GM23338 (cell line): Measurements from ENCODE around the gene AR. TPM values are rescaled to one million over a fixed set of nuclear protein-coding genes. Genes with fewer than 3 reads are reported as not detected.

Experiments used
- ATAC-seq: fragments of 200-7000 bp; cut with Tn5 transposase; 3 replicates; pipeline ENCODE4 v1.9.1; 2020
- DNase-seq: peaks from one replicate; pipeline ENCODE4 v3.0.0-alpha.2; 2015; ENCODE audit warnings: low spot score
- H2AFZ ChIP-seq: fragments of 200-600 bp; sonication (generic); 2 replicates; pipeline ENCODE4 v1.8.0; 2016; ENCODE audit warnings: antibody characterized with exemption, mild to moderate bottlenecking, moderate library complexity
- H3F3A ChIP-seq: fragments of 200-600 bp; sonication (generic); replicated peaks from 2 replicates; pipeline ENCODE4 v1.8.0; 2017; ENCODE audit warnings: antibody characterized with exemption, mixed run types, low read depth
- H3K27ac ChIP-seq: fragments of 200-600 bp; sonication (generic); 2 replicates; pipeline ENCODE4 v1.6.1; 2016; ENCODE audit warnings: low read depth
- H3K27me3 ChIP-seq: fragments of 200-600 bp; sonication (generic); 2 replicates; pipeline ENCODE4 v1.8.0; 2016; ENCODE audit warnings: mild to moderate bottlenecking, mixed run types, moderate library complexity; ENCODE audit not compliant: insufficient read depth
- H3K36me3 ChIP-seq: fragments of 200-600 bp; sonication (generic); 2 replicates; pipeline ENCODE4 v1.8.0; 2016; ENCODE audit warnings: mild to moderate bottlenecking; ENCODE audit not compliant: insufficient read depth
- H3K4me1 ChIP-seq: fragments of 200-600 bp; sonication (generic); 2 replicates; pipeline ENCODE4 v1.8.0; 2016; ENCODE audit warnings: mild to moderate bottlenecking, moderate library complexity; ENCODE audit not compliant: insufficient read depth
- H3K4me2 ChIP-seq: fragments of 200-600 bp; sonication (generic); 2 replicates; pipeline ENCODE4 v1.7.1; 2017; ENCODE audit warnings: mixed run types
- H3K4me3 ChIP-seq: fragments of 200-600 bp; sonication (generic); 2 replicates; pipeline ENCODE4 v1.6.1; 2016; ENCODE audit warnings: mixed run types
- H3K79me2 ChIP-seq: fragments of 200-600 bp; sonication (generic); replicated peaks from 2 replicates; pipeline ENCODE4 v1.8.0; 2017; ENCODE audit warnings: mild to moderate bottlenecking; ENCODE audit not compliant: insufficient read depth
- H3K9me2 ChIP-seq: fragments of 200-600 bp; sonication (generic); 2 replicates; pipeline ENCODE4 v1.8.0; 2017; ENCODE audit not compliant: insufficient read depth
- H4K20me1 ChIP-seq: fragments of 200-600 bp; sonication (generic); replicated peaks from 2 replicates; pipeline ENCODE4 v1.8.0; 2017; ENCODE audit warnings: mild to moderate bottlenecking; ENCODE audit not compliant: insufficient read depth
- H3K27ac Mint-ChIP-seq: 2 replicates; pipeline ENCODE4 v1.8.0; 2020; ENCODE audit warnings: inconsistent platforms, mild to moderate bottlenecking, moderate library complexity, mixed read lengths
- H3K27me3 Mint-ChIP-seq: 3 replicates; pipeline ENCODE4 v1.8.0; 2022; ENCODE audit warnings: low read depth, mild to moderate bottlenecking, moderate library complexity, mixed read lengths, inconsistent platforms; ENCODE audit not compliant: insufficient read depth, poor library complexity
- H3K36me3 Mint-ChIP-seq: 3 replicates; pipeline ENCODE4 v1.8.0; 2021; ENCODE audit warnings: low read depth, mild to moderate bottlenecking, inconsistent platforms, moderate library complexity, mixed read lengths
- H3K4me1 Mint-ChIP-seq: 3 replicates; pipeline ENCODE4 v1.8.0; 2020; ENCODE audit warnings: mild to moderate bottlenecking, inconsistent platforms, mixed read lengths
- H3K4me3 Mint-ChIP-seq: 3 replicates; pipeline ENCODE4 v1.8.0; 2021; ENCODE audit warnings: moderate library complexity, mild to moderate bottlenecking, inconsistent platforms, mixed read lengths
- H3K9me3 Mint-ChIP-seq: 3 replicates; pipeline ENCODE4 v1.8.0; 2020; ENCODE audit warnings: moderate library complexity, mild to moderate bottlenecking, inconsistent platforms, mixed read lengths
- EZH2 ChIP-seq: fragments of 200-600 bp; sonication (generic); IDR thresholded peaks from one replicate; pipeline ENCODE4 v1.8.0; 2017; ENCODE audit warnings: antibody characterized with exemption, mild to moderate bottlenecking, low read depth; ENCODE audit not compliant: unreplicated experiment
- JUNB ChIP-seq: IDR thresholded peaks from one replicate; pipeline ENCODE4 v1.6.1; 2016; ENCODE audit warnings: antibody characterized with exemption; ENCODE audit not compliant: unreplicated experiment
- ZNF114 ChIP-seq: fragments of 250-450 bp; sonication (Bioruptor Pico); IDR thresholded peaks from 2 replicates; pipeline ENCODE4 v1.5.0; 2020; ENCODE audit warnings: mild to moderate bottlenecking, moderate library complexity
- ZNF331 ChIP-seq: fragments of 250-450 bp; sonication (Bioruptor Pico); IDR thresholded peaks from 2 replicates; pipeline ENCODE4 v1.5.0; 2020; ENCODE audit warnings: low read depth, mild to moderate bottlenecking, moderate library complexity
- polyA plus RNA-seq: library from polyadenylated mRNA; unstranded; fragments of >200 nt; fragmentation: Nextera tagmentation; extraction: Ambion mirVana; gene quantifications from 2 replicates; pipeline ENCODE4 v1.2.1, GENCODE V29; 2016
- total RNA-seq: library from RNA; depleted of rRNA; stranded (reverse); fragments of >200 nt; shearing (Covaris generic); gene quantifications from 2 replicates; pipeline ENCODE4 v1.2.3, GENCODE V29; 2014
- TF ChIP-seq, protein P1 (sequence below): IDR thresholded peaks from one replicate; pipeline ENCODE4 v1.6.1; 2018; ENCODE audit warnings: antibody characterized with exemption; ENCODE audit not compliant: unreplicated experiment
- TF ChIP-seq, protein P2 (sequence below), 2 experiments: fragments of 200-600 bp in 1 of 2; sonication (generic) in 1 of 2; conservative IDR thresholded peaks; 2 replicates each; pipeline versions ENCODE4 v1.5.1 to v1.6.1; 2016 to 2017; ENCODE audit warnings: antibody characterized with exemption in 2 of 2, low read depth in 2 of 2, mild to moderate bottlenecking in 2 of 2, moderate library complexity in 1 of 2
- TF ChIP-seq, protein P3 (sequence below): fragments of 250-450 bp; sonication (Bioruptor Pico); IDR thresholded peaks from 2 replicates; pipeline ENCODE4 v1.5.0; 2020; ENCODE audit warnings: mild to moderate bottlenecking, moderate library complexity

Gene AR
- total and polyA plus RNA-seq, 2 experiments from 2014 or later, result 11.2 to 13.3 TPM

DNA sequence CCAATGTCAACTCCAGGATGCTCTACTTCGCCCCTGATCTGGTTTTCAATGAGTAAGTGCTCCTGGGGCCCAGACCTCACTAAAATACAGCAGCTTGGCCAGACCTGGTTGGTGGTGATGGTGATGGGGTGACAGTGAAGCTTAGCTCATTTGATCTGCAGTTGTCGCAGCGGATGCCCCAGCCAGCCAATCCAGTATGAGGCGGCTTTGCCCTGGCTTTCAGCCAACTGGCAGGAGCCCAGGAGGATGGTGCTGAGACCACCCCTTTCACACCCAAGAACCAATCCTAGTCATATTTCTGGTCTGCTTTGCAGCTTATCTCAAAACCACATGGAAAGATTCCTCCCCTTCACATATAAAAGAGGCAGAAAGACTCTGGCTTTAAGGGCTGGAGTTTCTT lies 173.8 kb downstream of the AR start:
- H3K4me3 Mint-ChIP-seq, result no peak overlapping the region
- DNase-seq, result no peak
- Histone ChIP-seq H3K9me2 (no peaks in the 10 kb centered on the region), H3K4me1 (no peaks in the 10 kb centered on the region), H3F3A (no peaks in the 10 kb centered on the region), H3K4me2 (no peak overlapping the region), H2AFZ (no peak overlapping the region), H3K27ac (no peak overlapping the region), H3K36me3 (no peaks in the 10 kb centered on the region), H3K27me3 (no peaks in the 10 kb centered on the region), H3K79me2 (no peaks in the 10 kb centered on the region), H3K4me3 (no peak overlapping the region), H4K20me1 (no peaks in the 10 kb centered on the region)
- TF ChIP-seq, protein P1, sequence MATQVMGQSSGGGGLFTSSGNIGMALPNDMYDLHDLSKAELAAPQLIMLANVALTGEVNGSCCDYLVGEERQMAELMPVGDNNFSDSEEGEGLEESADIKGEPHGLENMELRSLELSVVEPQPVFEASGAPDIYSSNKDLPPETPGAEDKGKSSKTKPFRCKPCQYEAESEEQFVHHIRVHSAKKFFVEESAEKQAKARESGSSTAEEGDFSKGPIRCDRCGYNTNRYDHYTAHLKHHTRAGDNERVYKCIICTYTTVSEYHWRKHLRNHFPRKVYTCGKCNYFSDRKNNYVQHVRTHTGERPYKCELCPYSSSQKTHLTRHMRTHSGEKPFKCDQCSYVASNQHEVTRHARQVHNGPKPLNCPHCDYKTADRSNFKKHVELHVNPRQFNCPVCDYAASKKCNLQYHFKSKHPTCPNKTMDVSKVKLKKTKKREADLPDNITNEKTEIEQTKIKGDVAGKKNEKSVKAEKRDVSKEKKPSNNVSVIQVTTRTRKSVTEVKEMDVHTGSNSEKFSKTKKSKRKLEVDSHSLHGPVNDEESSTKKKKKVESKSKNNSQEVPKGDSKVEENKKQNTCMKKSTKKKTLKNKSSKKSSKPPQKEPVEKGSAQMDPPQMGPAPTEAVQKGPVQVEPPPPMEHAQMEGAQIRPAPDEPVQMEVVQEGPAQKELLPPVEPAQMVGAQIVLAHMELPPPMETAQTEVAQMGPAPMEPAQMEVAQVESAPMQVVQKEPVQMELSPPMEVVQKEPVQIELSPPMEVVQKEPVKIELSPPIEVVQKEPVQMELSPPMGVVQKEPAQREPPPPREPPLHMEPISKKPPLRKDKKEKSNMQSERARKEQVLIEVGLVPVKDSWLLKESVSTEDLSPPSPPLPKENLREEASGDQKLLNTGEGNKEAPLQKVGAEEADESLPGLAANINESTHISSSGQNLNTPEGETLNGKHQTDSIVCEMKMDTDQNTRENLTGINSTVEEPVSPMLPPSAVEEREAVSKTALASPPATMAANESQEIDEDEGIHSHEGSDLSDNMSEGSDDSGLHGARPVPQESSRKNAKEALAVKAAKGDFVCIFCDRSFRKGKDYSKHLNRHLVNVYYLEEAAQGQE, result no peak
- TF ChIP-seq, protein P2, sequence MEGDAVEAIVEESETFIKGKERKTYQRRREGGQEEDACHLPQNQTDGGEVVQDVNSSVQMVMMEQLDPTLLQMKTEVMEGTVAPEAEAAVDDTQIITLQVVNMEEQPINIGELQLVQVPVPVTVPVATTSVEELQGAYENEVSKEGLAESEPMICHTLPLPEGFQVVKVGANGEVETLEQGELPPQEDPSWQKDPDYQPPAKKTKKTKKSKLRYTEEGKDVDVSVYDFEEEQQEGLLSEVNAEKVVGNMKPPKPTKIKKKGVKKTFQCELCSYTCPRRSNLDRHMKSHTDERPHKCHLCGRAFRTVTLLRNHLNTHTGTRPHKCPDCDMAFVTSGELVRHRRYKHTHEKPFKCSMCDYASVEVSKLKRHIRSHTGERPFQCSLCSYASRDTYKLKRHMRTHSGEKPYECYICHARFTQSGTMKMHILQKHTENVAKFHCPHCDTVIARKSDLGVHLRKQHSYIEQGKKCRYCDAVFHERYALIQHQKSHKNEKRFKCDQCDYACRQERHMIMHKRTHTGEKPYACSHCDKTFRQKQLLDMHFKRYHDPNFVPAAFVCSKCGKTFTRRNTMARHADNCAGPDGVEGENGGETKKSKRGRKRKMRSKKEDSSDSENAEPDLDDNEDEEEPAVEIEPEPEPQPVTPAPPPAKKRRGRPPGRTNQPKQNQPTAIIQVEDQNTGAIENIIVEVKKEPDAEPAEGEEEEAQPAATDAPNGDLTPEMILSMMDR (conservative IDR thresholded peaks at IDR 0.05; ENCODE audit: low read depth in 2 of 2), result no peak
- TF ChIP-seq JUNB (no peak), ZNF331 (CRISPR knock-in tag) (no peak)
- peaks cover 40% of the 10 kb centered on the region for H3K36me3 Mint-ChIP-seq
- ATAC-seq, result no peak
- H3K9me3 Mint-ChIP-seq, result no peaks in the 10 kb centered on the region
- no peak overlapping the region for H3K27ac Mint-ChIP-seq
- no peaks in the 10 kb centered on the region for H3K4me1 Mint-ChIP-seq
- H3K27me3 Mint-ChIP-seq, result no peaks in the 10 kb centered on the region

DNA sequence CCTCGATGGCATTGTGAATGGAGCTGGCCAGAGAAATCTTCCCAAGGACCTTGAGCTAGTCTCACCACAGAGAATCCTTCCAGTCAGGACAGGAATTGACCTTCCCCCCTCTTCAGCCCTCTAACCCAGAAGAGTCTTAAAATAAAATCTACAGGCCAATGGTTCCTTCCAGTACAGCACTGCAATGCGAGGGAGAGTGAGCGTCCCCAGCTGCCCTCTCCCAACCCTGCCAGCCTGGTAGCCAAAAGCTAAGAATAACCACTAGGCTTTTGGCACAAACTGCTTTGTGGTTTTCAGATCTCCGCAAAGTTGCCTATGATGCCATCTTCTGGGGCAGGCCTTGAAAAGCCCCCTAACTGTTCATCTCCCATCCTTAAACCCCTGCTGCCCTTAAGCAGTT lies 175.1 kb downstream of the AR start:
- H3K36me3 Mint-ChIP-seq, result peaks cover 51% of the 10 kb centered on the region
- H4K20me1 ChIP-seq, result no peaks in the 10 kb centered on the region
- no peak overlapping the region for H3K27ac Mint-ChIP-seq
- H3K36me3 ChIP-seq, result no peaks in the 10 kb centered on the region
- ATAC-seq (no peak), DNase-seq (no peak)
- H3K4me3 ChIP-seq, result no peak overlapping the region
- H3K27me3 Mint-ChIP-seq, result no peaks in the 10 kb centered on the region
- no peak overlapping the region for H3K27ac ChIP-seq
- H3K9me3 Mint-ChIP-seq, result no peaks in the 10 kb centered on the region
- H3K4me1 ChIP-seq, result no peaks in the 10 kb centered on the region
- H3K9me2 ChIP-seq, result no peaks in the 10 kb centered on the region
- no peaks in the 10 kb centered on the region for H3K4me1 Mint-ChIP-seq
- H3F3A ChIP-seq, result no peaks in the 10 kb centered on the region
- H2AFZ ChIP-seq, result no peak overlapping the region
- no peaks in the 10 kb centered on the region for H3K79me2 ChIP-seq
- no peak overlapping the region for H3K4me3 Mint-ChIP-seq
- no peak overlapping the region for H3K4me2 ChIP-seq
- no peaks in the 10 kb centered on the region for H3K27me3 ChIP-seq
- TF ChIP-seq ZNF114 (CRISPR knock-in tag), result no peak
- no peak for TF ChIP-seq ZNF331 (CRISPR knock-in tag)
- TF ChIP-seq, protein P3, sequence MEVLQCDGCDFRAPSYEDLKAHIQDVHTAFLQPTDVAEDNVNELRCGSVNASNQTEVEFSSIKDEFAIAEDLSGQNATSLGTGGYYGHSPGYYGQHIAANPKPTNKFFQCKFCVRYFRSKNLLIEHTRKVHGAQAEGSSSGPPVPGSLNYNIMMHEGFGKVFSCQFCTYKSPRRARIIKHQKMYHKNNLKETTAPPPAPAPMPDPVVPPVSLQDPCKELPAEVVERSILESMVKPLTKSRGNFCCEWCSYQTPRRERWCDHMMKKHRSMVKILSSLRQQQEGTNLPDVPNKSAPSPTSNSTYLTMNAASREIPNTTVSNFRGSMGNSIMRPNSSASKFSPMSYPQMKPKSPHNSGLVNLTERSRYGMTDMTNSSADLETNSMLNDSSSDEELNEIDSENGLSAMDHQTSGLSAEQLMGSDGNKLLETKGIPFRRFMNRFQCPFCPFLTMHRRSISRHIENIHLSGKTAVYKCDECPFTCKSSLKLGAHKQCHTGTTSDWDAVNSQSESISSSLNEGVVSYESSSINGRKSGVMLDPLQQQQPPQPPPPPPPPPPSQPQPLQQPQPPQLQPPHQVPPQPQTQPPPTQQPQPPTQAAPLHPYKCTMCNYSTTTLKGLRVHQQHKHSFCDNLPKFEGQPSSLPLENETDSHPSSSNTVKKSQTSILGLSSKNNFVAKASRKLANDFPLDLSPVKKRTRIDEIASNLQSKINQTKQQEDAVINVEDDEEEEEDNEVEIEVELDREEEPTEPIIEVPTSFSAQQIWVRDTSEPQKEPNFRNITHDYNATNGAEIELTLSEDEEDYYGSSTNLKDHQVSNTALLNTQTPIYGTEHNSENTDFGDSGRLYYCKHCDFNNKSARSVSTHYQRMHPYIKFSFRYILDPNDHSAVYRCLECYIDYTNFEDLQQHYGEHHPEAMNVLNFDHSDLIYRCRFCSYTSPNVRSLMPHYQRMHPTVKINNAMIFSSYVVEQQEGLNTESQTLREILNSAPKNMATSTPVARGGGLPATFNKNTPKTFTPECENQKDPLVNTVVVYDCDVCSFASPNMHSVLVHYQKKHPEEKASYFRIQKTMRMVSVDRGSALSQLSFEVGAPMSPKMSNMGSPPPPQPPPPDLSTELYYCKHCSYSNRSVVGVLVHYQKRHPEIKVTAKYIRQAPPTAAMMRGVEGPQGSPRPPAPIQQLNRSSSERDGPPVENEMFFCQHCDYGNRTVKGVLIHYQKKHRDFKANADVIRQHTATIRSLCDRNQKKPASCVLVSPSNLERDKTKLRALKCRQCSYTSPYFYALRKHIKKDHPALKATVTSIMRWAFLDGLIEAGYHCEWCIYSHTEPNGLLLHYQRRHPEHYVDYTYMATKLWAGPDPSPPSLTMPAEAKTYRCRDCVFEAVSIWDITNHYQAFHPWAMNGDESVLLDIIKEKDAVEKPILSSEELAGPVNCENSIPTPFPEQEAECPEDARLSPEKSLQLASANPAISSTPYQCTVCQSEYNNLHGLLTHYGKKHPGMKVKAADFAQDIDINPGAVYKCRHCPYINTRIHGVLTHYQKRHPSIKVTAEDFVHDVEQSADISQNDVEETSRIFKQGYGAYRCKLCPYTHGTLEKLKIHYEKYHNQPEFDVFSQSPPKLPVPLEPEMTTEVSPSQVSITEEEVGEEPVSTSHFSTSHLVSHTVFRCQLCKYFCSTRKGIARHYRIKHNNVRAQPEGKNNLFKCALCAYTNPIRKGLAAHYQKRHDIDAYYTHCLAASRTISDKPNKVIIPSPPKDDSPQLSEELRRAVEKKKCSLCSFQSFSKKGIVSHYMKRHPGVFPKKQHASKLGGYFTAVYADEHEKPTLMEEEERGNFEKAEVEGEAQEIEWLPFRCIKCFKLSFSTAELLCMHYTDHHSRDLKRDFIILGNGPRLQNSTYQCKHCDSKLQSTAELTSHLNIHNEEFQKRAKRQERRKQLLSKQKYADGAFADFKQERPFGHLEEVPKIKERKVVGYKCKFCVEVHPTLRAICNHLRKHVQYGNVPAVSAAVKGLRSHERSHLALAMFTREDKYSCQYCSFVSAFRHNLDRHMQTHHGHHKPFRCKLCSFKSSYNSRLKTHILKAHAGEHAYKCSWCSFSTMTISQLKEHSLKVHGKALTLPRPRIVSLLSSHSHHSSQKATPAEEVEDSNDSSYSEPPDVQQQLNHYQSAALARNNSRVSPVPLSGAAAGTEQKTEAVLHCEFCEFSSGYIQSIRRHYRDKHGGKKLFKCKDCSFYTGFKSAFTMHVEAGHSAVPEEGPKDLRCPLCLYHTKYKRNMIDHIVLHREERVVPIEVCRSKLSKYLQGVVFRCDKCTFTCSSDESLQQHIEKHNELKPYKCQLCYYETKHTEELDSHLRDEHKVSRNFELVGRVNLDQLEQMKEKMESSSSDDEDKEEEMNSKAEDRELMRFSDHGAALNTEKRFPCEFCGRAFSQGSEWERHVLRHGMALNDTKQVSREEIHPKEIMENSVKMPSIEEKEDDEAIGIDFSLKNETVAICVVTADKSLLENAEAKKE (CRISPR knock-in tag), result no peak
- TF ChIP-seq EZH2, result no peak
